Measurements from ENCODE around the gene CDC42BPB.

CDC42BPB gene

DNA sequence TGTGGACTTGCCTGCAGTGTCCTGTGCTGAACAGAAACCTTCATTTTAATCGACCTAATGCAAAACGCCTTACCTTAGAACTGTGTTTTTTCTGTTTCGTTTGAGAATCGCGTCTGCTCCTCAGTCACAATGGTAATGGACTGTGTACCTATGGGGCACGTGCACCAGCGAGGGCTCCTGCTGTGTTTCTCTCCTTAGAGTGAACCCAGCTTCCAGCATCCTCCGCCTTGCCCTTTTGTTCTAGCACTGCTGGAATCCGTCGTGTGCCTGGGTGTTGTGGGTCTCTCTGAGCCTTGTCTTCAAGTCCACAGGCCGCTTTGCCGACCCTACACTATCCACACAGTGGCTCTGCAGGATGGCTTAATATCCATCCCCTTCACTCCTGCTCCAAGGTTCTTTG lies 131.2 kb downstream of the CDC42BPB start:
- DNase-seq = no peak

GRCh38 chr14:102925646-102926045 lies 131.7 kb downstream of the CDC42BPB start:
- no peak for DNase-seq

GRCh38 chr14:102924632-102925588 lies 132.4 kb downstream of the CDC42BPB start:
- DNase-seq = peak; percentile 34

DNA sequence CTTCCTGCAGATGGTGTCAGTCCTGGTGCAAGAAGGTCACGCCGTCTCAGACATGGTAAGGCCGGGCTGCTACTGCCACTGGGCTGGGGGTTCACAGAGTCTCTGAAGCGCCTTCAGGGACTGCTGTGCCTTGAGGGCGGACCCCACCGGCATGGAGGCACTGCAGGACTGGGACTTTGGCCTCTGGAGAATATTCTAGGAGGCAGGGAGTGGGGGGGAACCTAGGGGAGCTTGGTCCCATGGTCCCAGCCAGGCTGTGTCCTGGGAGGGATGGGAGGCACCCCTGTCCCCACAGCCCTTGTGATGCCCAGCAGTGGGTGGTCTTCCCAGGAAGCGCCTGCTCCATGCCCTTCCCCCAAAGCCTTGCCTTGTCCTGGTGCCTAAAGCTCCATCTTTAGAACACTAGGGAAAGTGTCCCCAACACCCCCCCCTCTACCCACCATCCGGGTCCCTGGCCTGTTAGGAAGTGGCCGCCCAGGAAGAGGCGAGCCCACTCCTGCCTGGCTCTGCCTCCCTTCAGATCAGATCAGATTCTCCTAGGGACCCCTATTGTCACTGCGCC lies 133.3 kb downstream of the CDC42BPB start:
- no peak for DNase-seq

DNA sequence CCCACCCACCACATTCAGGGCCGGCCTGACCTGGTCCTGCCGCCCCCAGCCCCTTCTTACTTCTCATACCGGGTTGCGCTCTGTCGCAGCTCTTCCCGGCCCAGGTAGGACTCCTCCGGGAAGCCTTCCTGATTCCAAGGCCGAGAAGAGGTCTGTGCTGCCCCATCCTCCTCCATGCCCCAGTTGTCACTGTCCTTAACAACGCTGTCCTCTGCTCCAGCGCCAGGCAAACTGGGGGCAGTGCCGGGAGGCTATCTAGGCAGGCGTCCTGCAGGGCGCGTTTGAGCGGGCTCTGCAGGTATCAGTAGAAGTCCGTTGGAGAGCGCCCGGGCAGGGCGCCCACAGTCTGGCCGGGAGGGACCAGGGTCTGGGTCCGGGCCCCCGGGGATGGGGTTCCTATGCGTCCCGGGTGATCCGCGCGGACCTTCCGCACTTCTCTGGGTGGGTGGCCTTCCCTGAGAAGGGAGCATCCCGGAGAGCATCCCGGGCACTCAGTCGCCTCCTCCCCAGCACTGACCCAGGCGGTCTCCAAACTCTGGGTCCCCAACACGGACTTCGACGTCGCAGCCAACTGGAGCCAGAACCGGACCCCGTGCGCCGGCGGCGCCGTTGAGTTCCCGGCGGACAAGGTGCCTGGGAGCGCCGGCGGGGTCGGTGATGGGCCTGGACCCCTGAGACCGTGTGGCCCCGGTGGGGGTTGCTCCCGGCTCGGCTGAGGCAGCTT lies 134.0 kb downstream of the CDC42BPB start:
- no peak for DNase-seq

- peak; percentile 53 for DNase-seq
Measured at GRCh38 chr14:102922490-102923200, 134.7 kb downstream of the CDC42BPB start, which contains the start of gene AMN. Gene AMN (plus strand): TSS chr14:102922663. CDS start chr14:102922689, 26 bp downstream.

DNA sequence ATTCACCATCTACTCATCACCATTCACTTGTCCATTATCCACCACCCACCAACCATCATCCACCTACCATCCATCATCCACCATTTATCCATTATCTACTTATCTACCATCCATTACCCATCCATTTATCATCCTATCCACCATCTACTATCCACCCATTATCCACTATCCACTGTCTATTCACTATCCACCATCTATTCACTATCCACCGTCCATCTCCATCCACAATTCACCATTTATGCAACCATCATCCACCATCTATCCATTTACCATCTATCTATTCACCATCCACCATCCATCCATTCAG lies 136.4 kb downstream of the CDC42BPB start:
- no peak for DNase-seq

GRCh38 chr14:102920273-102920997 lies 136.9 kb downstream of the CDC42BPB start:
- DNase-seq = no peak

GRCh38 chr14:102918438-102918837 lies 138.9 kb downstream of the CDC42BPB start:
- DNase-seq = no peak

DNA sequence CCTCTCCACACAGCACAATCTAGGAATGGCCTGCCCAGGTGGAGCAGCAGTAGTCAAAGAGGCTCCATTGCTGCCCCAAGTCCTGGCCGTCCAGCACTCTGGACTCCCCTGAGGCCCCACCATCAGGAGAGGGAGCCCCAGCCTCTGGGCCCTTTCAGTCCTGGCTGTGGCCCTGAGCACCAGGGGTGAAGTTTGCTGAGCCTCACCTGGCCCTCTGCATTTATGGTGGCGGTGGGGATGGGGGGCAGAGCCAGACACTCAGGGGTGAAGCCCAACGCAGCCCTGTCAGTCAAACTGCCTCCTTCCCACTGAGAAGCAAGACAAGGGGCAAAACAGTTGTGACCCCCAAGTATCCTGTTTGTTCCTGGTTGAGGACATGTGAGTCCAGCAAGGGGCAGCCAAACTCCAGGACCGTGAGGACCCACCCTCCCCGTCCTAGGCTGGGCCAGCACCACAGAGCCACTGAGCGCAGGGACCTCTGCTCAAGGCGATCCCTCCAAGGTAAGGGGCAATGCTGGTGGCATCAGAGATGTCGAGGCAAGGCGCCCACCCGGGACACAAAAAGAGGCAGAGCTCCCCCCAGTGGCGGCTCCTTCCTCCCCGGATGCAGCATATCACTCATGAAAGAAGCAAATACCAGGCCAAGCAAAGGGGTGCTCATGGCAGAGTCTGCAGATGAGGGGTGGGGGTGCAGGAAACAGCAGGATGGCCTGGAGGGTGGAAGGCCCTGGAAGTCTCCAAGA lies 139.7 kb downstream of the CDC42BPB start:
- peak; percentile 75 for DNase-seq

DNA sequence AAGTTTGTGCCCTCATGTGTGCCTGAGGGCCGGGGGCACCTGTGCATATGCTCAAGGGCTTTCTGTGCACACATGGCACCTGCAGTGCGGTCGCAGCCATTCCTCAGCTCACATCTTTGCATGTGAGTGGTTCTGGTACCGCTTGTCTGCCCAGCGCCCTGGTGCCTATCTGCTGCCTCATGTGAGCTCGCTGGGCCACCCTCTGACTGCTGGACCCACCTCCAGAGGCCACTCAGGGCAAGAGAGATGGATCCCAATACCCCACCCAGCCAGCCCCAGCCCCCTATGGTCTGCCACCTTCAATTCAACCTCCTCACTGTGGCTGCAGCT lies 140.3 kb downstream of the CDC42BPB start:
- DNase-seq = no peak

DNA sequence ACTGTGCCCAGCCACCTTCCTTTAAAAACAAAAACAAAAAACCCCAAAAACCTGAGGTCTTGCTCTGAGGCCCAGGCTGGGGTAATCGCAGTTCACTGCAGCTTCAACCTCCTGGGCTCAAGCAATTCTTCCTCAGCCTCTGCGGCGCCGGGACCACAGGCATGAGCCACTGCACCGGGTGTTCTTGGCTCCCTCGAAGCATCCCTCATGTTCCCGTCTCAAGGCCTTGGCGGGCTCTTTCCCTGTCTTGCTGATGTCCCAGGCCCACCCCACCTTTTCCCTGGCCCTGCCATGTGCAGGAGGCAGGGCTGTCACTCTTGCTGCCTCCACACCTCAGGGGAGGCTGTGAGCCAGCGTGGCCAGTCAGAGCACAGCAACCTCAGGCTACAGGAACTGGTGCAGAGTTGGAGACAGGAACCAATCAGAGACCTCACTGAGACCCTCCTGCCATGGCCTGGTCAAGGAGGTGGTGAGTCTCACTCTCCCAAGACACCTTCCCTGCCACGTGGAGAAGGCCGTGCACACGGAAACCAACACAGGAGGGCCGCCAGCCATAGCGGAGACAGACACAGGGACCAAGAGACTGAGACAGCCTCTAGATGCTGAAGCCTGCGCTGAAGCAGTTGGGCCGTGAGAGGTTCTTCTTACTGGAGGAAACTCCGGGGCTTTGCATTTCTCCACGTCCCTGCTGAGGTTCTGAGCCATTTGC lies 140.8 kb downstream of the CDC42BPB start:
- no peak for DNase-seq

- no peak for DNase-seq
Measured at GRCh38 chr14:102915292-102916110, 141.8 kb downstream of the CDC42BPB start.

DNA sequence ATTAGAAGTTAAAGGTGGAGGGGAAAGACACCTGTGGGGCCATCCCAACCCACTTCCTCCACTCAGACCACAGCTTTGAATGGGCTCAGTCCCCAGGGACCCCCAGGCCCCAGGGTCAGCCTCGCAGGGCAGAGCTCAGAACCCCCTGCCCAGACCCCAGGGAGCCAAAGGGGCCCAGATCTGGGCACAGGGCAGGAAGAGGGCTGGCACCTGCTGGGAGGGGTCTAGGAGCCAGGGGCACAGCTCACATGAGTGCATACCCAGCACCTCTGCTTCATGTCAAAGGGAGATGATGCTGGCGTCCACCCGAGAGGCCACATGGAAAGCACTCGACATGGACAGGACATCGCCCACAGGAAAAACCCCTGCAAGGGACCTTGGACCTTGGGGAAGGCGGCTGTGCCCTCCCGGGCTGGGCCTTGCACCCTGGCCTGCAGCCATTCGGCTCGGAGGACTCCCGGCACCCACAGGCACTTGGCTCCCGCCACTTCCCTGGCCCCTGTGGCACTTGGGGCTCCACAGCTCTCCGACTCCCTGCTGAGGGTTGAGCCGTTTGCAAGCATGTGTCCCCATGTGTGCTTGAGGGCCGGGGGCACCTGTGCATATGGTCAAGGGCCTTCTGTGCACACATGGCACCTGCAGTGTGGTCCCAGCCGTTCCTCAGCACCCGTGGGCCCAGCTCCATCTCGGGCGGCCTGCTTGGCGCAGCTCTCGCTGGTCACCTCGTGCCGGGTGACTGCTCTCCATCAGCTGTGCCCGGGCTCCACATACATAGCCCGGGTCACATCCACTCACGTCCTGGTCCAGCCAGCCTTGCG lies 142.7 kb downstream of the CDC42BPB start:
- no peak for DNase-seq

DNA sequence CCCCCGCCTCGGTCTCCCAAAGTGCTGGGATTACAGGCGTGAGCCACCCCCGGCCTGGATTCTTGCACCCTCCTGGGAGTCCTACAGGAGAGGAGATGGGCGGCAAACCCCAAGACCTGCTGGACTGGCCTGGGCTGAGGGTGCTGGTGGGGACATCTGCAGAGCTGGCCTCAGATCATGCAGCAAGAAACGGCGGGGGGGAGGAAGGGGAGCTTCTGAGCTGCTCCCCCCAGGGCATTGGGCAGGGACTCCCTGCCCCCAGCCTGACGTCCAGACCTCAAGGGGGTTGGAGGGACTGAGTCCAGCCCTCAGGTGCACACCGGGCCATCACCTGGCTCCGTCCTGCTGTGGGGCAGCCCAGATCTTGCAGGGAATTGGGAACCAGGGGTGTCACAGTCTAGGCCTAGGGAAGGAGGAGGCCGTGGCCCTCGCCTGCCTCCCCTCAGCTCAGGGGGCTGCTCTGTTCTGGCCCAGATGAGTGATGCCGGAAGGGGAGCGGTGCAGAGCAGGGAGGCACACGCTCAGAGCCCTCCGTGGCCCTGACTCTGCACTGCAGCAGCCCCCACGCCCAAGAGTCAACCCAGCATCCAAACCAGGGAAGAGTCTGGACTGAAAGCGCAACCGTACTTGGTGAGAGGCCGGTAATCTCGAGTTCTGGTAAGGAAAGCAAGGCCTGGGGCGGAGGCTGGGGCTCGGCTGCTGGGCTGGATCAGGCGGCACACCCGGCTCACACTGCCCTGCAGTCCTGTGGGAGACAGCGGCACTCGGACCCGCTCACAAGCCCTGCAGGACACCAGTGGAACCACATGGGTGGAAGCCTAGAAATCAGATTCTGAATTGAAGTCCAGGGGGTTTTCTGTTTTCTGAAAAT lies 143.8 kb downstream of the CDC42BPB start:
- DNase-seq = no peak

DNA sequence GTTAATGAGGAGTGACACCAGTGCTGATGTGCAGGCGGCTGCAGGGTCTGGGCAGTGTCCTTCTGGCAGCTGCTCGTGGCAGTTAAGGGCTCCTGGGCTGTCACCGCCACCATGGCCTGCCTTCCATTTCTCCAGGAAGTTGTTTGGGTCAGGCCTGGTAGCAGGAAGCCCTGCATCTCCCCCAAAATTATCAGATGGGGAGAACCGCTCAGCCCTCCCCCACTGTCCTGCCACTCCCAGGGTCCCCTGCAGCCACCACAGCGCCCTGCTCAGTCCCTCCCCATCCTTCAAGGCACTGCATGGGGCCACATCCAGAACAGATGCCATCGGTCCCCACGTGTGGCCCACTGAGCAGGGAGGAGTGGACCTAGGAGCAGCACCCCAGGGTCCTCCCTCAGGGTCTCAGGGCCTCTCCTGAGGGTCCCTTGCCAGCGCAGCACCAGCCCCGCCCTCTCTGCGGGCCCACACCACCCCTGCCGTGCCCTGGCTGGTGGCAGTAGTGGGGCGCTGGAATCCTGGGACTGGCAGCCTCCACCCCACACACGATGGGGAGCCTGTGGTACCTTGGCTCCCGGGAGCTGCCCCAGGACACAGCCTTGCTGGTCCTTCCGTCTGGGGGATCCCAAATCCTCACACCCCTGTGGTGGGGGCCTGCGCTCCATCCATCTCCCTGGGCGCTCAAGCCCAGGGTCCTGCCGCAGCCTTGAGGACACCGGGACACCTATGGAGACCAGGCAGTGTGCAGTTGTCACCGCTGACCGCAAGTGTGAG lies 145.2 kb downstream of the CDC42BPB start:
- no peak for DNase-seq

GRCh38 chr14:102911541-102911951 lies 145.8 kb downstream of the CDC42BPB start:
- DNase-seq = no peak

Measured in hematopoietic multipotent progenitor cell treated with erythropoietin and hydrocortisone succinate and interleukin-3 and kit ligand, for 4 days (in vitro differentiated cells).